Measurements from ENCODE around the gene MIAT.

GRCh38 chr22:26665813-26666231, 8.4 kb downstream of the MIAT start:
- TF ChIP-seq YY1 (IDR thresholded peaks at IDR 0.05; ENCODE audit: insufficient read depth, insufficient read length) (no peak), ZNF274 (IDR thresholded peaks at IDR 0.05; ENCODE audit: low read depth, low read length) (no peak), SUZ12 (IDR thresholded peaks at IDR 0.05; ENCODE audit: extremely low read depth, insufficient read depth, insufficient read length) (no peak)
